Endothelial cell of coronary artery (primary cell): Measurements from ENCODE around the gene AADAT. TPM values are rescaled to one million over a fixed set of nuclear protein-coding genes. Genes with fewer than 3 reads are reported as not detected.

Source experiments
- total RNA-seq: library from RNA; depleted of rRNA; stranded (reverse); fragments of >200 nt; gene quantifications from 2 replicates; pipeline ENCODE4 v1.2.3, GENCODE V29; 2014

The AADAT gene
- 0.81 and 1.0 TPM in 2 replicates for total RNA-seq

DNA sequence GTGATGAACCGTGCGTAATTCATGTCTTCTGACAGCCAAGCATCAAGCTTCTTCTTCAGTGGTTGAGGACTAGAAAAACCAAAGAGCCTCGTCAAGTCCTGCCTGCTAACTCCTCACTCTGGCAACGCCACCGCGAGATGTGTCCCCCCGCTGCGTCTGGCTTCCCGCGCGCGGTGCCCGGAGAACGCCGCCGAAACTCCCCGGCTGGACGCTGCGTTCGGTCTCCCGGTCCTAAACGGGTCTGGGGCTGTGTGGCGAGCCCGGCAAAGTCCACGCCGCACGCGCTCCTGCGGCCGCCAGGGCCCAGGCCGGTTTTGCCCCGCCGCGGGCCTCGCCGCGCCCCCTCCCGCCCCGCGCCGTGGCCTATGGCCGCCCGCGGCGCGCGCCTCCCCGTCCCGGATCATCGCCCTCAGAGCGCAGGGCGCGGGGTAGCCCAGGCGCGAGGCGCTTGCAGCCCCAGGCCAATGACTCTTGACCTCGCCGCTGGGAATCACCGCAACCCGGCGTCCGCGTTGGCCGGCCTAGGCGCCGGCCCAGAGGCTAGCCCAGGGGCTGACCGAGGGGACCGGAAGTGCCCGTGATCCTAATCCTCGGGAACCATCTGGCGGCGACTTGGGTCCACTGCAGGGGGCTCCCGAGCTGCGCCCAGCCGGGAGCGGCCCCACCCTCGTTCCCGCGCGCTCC lies at the start of gene AADAT:
TSS of gene AADAT (minus strand) at position 289 of the 684 bp plus-strand sequence. CDS start at position 23, 266 bp downstream.

DNA sequence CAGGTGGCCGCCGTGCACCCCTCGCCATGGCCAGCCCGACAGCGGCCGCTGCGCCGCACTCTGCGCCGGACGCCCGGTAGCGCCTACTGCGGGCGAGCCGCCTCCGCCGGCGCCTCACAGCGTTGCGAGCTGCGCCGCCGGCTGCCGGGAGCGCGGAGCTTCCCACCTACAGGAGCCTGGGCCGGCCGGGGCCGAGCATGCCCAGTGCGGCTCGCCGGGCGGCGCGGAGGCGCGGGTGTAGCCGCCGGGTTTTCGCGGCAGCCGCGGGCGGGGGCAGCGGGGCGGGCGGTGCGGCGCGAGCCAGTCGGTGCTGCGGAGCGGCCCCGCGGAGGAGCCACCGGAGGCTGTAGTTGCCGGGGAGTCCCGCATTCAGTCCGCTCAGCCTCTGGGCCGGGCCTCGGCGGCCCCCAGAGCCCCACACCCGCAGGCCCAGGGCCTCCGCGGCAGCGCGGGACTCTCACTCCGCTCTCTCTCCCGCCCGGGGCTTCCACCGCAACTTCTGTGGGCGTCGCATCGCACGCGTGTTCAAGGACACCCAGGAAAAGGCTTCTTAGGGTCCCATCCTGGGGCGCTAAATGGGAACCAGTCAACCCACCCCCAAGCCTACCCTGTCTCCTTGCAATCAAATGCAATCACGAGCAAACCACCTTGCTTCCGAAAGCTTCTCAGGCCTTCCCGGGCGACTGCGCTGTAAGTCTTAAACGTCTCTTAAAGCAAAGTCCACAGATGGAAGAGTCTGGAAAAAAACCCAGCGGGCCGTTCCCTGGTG lies 63.3 kb downstream of the AADAT start, which contains the start of gene MFAP3L:
TSS of gene MFAP3L (minus strand) at position 143 of the 769 bp plus-strand sequence. CDS start 20,518 bp downstream, outside the sequence.

Other genes starting within 250 kb of the AADAT start
- 0.36 and 1.4 TPM in 2 replicates for gene MFAP3L, start 63.6 kb downstream of the AADAT start, total RNA-seq